NOMO-1 (cell line): Measurements from ENCODE around the gene FSTL5.

Source experiments
- DNase-seq, 2 experiments: peaks; one replicate each; lab custom pipeline; 2025; ENCODE audit not compliant: unreplicated experiment in 2 of 2; lab: John Stamatoyannopoulos, UW

FSTL5 gene

GRCh38 chr4:161604516-161605300, 559.1 kb downstream of the FSTL5 start:
- DNase-seq: peak; percentile 16 to 64

GRCh38 chr4:161601011-161601410, 562.8 kb downstream of the FSTL5 start:
- no peak for DNase-seq

GRCh38 chr4:161595230-161595771, 568.5 kb downstream of the FSTL5 start:
- no peak for DNase-seq

GRCh38 chr4:161585011-161585410, 578.8 kb downstream of the FSTL5 start:
- DNase-seq: no peak

- DNase-seq: no peak
Observed at GRCh38 chr4:161583549-161583948, 580.3 kb downstream of the FSTL5 start.

- DNase-seq: peak; percentile 74 to 91
Observed at GRCh38 chr4:161581262-161582230, 582.3 kb downstream of the FSTL5 start.

- DNase-seq: peak; percentile 12 to 30
Observed at GRCh38 chr4:161577579-161578301, 586.1 kb downstream of the FSTL5 start.

- DNase-seq: peak in 1 of 2 experiments; percentile 68
Observed at GRCh38 chr4:161573836-161574235, 590.0 kb downstream of the FSTL5 start.

- no peak for DNase-seq
Observed at GRCh38 chr4:161564230-161564834, 599.5 kb downstream of the FSTL5 start.

- peak in 1 of 2 experiments; percentile 37 for DNase-seq
Observed at GRCh38 chr4:161555689-161556660, 607.8 kb downstream of the FSTL5 start.

GRCh38 chr4:161554372-161554990, 609.3 kb downstream of the FSTL5 start:
- peak in 1 of 2 experiments; percentile 13 for DNase-seq

- no peak for DNase-seq
Observed at GRCh38 chr4:161546902-161547301, 616.9 kb downstream of the FSTL5 start.

GRCh38 chr4:161540265-161540664, 623.5 kb downstream of the FSTL5 start:
- no peak for DNase-seq

- DNase-seq: no peak
Observed at GRCh38 chr4:161538941-161539340, 624.9 kb downstream of the FSTL5 start.

GRCh38 chr4:161530710-161531109, 633.1 kb downstream of the FSTL5 start:
- DNase-seq: no peak

- no peak for DNase-seq
Observed at GRCh38 chr4:161525121-161525520, 638.7 kb downstream of the FSTL5 start.

- DNase-seq: no peak
Observed at GRCh38 chr4:161522031-161522430, 641.8 kb downstream of the FSTL5 start.

- DNase-seq: peak; percentile 24 to 85
Observed at GRCh38 chr4:161519611-161520010, 644.2 kb downstream of the FSTL5 start.

GRCh38 chr4:161517941-161518340, 645.9 kb downstream of the FSTL5 start:
- DNase-seq: peak; percentile 23 to 67
